Medulla oblongata (tissue), 1 donor: ENCODE results near the gene CNTNAP2.
"Not testable (repeated sequence)": the region's sequence is repeated elsewhere in the genome, so short reads cannot be mapped to it uniquely, and the experiment has no call there.

ENCODE experiments used
- DNase-seq: peaks from one replicate; pipeline ENCODE4 v3.0.0-alpha.2; 2015; ENCODE audit errors: extremely low spot score

Gene CNTNAP2

GRCh38 chr7:146878901-146879300 lies 762.3 kb downstream of the CNTNAP2 start:
- no peak for DNase-seq

GRCh38 chr7:146885231-146885630 lies 768.6 kb downstream of the CNTNAP2 start:
- DNase-seq: no peak

- no peak for DNase-seq
Observed at GRCh38 chr7:146889806-146890555, 773.4 kb downstream of the CNTNAP2 start.

- DNase-seq: no peak
Observed at GRCh38 chr7:146892151-146892550, 775.5 kb downstream of the CNTNAP2 start.

GRCh38 chr7:146894927-146895326 lies 778.3 kb downstream of the CNTNAP2 start:
- no peak for DNase-seq

- no peak for DNase-seq
Observed at GRCh38 chr7:146902266-146902665, 785.7 kb downstream of the CNTNAP2 start.

- DNase-seq: no peak
Observed at GRCh38 chr7:146902728-146903127, 786.1 kb downstream of the CNTNAP2 start.

- DNase-seq: not testable (repeated sequence)
Observed at GRCh38 chr7:146905746-146906145, 789.1 kb downstream of the CNTNAP2 start.

GRCh38 chr7:146922782-146923181 lies 806.2 kb downstream of the CNTNAP2 start:
- no peak for DNase-seq

- DNase-seq: no peak
Observed at GRCh38 chr7:146926841-146927240, 810.2 kb downstream of the CNTNAP2 start.

- no peak for DNase-seq
Observed at GRCh38 chr7:146937836-146938235, 821.2 kb downstream of the CNTNAP2 start.

GRCh38 chr7:146943483-146943882 lies 826.9 kb downstream of the CNTNAP2 start:
- no peak for DNase-seq

GRCh38 chr7:146948703-146949102 lies 832.1 kb downstream of the CNTNAP2 start:
- no peak for DNase-seq

GRCh38 chr7:146956321-146956720 lies 839.7 kb downstream of the CNTNAP2 start:
- no peak for DNase-seq

- DNase-seq: no peak
Observed at GRCh38 chr7:146956853-146957252, 840.3 kb downstream of the CNTNAP2 start.

- DNase-seq: no peak
Observed at GRCh38 chr7:146960773-146961391, 844.3 kb downstream of the CNTNAP2 start.

GRCh38 chr7:146961617-146962016 lies 845.0 kb downstream of the CNTNAP2 start:
- DNase-seq: peak; percentile 9

GRCh38 chr7:146966274-146966673 lies 849.7 kb downstream of the CNTNAP2 start:
- no peak for DNase-seq

GRCh38 chr7:146982482-146982881 lies 865.9 kb downstream of the CNTNAP2 start:
- DNase-seq: no peak

- DNase-seq: no peak
Observed at GRCh38 chr7:146991596-146991995, 875.0 kb downstream of the CNTNAP2 start.

GRCh38 chr7:146993764-146994163 lies 877.2 kb downstream of the CNTNAP2 start:
- no peak for DNase-seq

GRCh38 chr7:147008530-147008929 lies 891.9 kb downstream of the CNTNAP2 start:
- DNase-seq: no peak

GRCh38 chr7:147012666-147013065 lies 896.1 kb downstream of the CNTNAP2 start:
- DNase-seq: no peak
